K562 (cell line): ENCODE measurements around the gene PLXNB1. TPM values are rescaled to one million over a fixed set of nuclear protein-coding genes. Genes with fewer than 3 reads are reported as not detected.

ENCODE experiments used
- ARID3A ChIP-seq: IDR thresholded peaks from 2 replicates; pipeline ENCODE4 v1.6.1; 2012; ENCODE audit warnings: low read depth, low read length, improper control_type of control experiment, borderline replicate concordance
- CBX3 ChIP-seq, 2 experiments: IDR thresholded peaks; 1 replicate in 1 of 2; 2 replicates in 1 of 2; pipeline ENCODE4 v1.6.1; 2012; ENCODE audit warnings: inconsistent platforms in 2 of 2, low read length in 2 of 2, borderline replicate concordance in 1 of 2, control low read depth in 1 of 2
- CEBPG ChIP-seq, 3 experiments: fragments of 200-800 bp in 1 of 3; sonication (Bioruptor generic) in 1 of 3; sonication (generic) in 1 of 3; formaldehyde crosslinking in 1 of 3; IDR thresholded peaks in 2 of 3; conservative IDR thresholded peaks in 1 of 3; 2 replicates each; pipeline versions ENCODE4 v1.6.1 to v1.8.0; 2016 to 2022; ENCODE audit warnings: missing compliant biosample characterization in 2 of 3, missing genetic modification characterization in 2 of 3, mild to moderate bottlenecking in 1 of 3, missing genetic modification reagents in 1 of 3
- CTBP1 ChIP-seq: fragments of 450-650 bp; IDR thresholded peaks from 2 replicates; pipeline ENCODE4 v1.6.1; 2016; ENCODE audit warnings: borderline replicate concordance
- CTCF ChIP-seq, 3 experiments: IDR thresholded peaks in 2 of 3; conservative IDR thresholded peaks in 1 of 3; 2 replicates each; pipeline ENCODE4 v1.5.1; 2011 to 2012; ENCODE audit warnings: low read length in 3 of 3, mild to moderate bottlenecking in 3 of 3, control low read depth in 2 of 3, improper control_type of control experiment in 1 of 3, inconsistent platforms in 1 of 3, low read depth in 1 of 3, mixed read lengths in 1 of 3, moderate library complexity in 1 of 3; ENCODE audit not compliant: insufficient read depth in 2 of 3
- REST ChIP-seq, 2 experiments: fragments of 450-650 bp; formaldehyde crosslinking in 1 of 2; IDR thresholded peaks; 2 replicates each; pipeline versions ENCODE4 v1.4.0 to v1.6.1; 2014 to 2020; ENCODE audit warnings: mild to moderate bottlenecking in 2 of 2, borderline replicate concordance in 1 of 2, low read depth in 1 of 2
- TAF15 ChIP-seq: fragments of 200-400 bp; formaldehyde crosslinking; IDR thresholded peaks from 2 replicates; pipeline ENCODE4 v1.6.1; 2017; ENCODE audit warnings: mild to moderate bottlenecking, low read depth, low read length, moderate library complexity
- TEAD4 ChIP-seq, 2 experiments: sonication (generic) in 1 of 2; formaldehyde crosslinking in 1 of 2; IDR thresholded peaks; 2 replicates each; pipeline versions ENCODE4 v1.6.1 to v1.8.0; 2012 to 2022; ENCODE audit warnings: borderline replicate concordance in 1 of 2, inconsistent platforms in 1 of 2, low read length in 1 of 2, mild to moderate bottlenecking in 1 of 2, missing genetic modification reagents in 1 of 2
- ZNF384 ChIP-seq: IDR thresholded peaks from 2 replicates; pipeline ENCODE4 v1.6.1; 2012; ENCODE audit warnings: low read depth, low read length, improper control_type of control experiment
- ZNF436 ChIP-seq: fragments of 250-450, 450-650 bp; sonication (Bioruptor Pico); formaldehyde crosslinking; IDR thresholded peaks from 2 replicates; pipeline ENCODE4 v1.7.0; 2020; ENCODE audit warnings: mild to moderate bottlenecking
- polyA plus RNA-seq, 8 experiments: library from polyadenylated mRNA; depleted of rRNA in 4 of 8; stranded (reverse) in 5 of 8; unstranded in 3 of 8; fragments of >200 nt; fragmentation: Nextera tagmentation in 2 of 8; fragmentation: Illumina TruSeq in 1 of 8; extraction: Ambion mirVana in 2 of 8; extraction: Trizol in 1 of 8; gene quantifications; 2 replicates each; pipeline versions ENCODE4 v1.2.1 to v1.2.3, GENCODE V29; 2011 to 2014; ENCODE audit warnings: inconsistent platforms in 1 of 8, missing spikeins in 1 of 8
- total RNA-seq, 7 experiments: library from RNA; depleted of rRNA in 6 of 7; stranded (reverse); fragments of >200 nt in 6 of 7; fragmentation: Illumina TruSeq in 2 of 7; extraction: Trizol in 2 of 7; gene quantifications; 2 replicates each; pipeline versions ENCODE4 v1.2.1 to v1.2.3, GENCODE V29; 2011 to 2021; ENCODE audit warnings: low replicate concordance in 1 of 7

PLXNB1 gene
- total and polyA plus RNA-seq, 9 of the 15 experiments (the other 6 are each of a cell fraction or from before 2014, with no cell fraction given) = 0.17 to 17.4 (median 6.0) TPM

GRCh38 chr3:48435774-48436476 is 6.0 kb upstream of the PLXNB1 start (continued):
- TF ChIP-seq CTCF (IDR thresholded peaks at IDR 0.05 in 2 of 3, conservative IDR thresholded peaks at IDR 0.05 in 1 of 3; ENCODE audit: insufficient read depth in 2 of 3, low read depth in 1 of 3, low read length in 3 of 3) = peak; percentile 99 to 100 (median 100)
- TF ChIP-seq CTBP1 = peak; percentile 45; the same call in 1 of the 2 replicates
- TF ChIP-seq TAF15 = no peak
- no peak for TF ChIP-seq CEBPG (CRISPR knock-in tag; IDR thresholded peaks at IDR 0.05)
- TF ChIP-seq CEBPG (tag; conservative IDR thresholded peaks at IDR 0.05 in 1 of 2, IDR thresholded peaks at IDR 0.05 in 1 of 2) = peak in 1 of 2 experiments; percentile 18; a peak in 1 of 4 replicates
- TF ChIP-seq ZNF436 (CRISPR knock-in tag) = no peak
- TF ChIP-seq ZNF384 = 0 out of 2 replicates have a peak, but pooled peaks have one; percentile 16
- 0 out of 3 replicates have a peak, but pooled peaks of 1 of the 2 experiments have one; percentile 13 for TF ChIP-seq CBX3 (IDR thresholded peaks at IDR 0.05; ENCODE audit: borderline replicate concordance in 1 of 2, low read length in 2 of 2)
- TF ChIP-seq REST (IDR thresholded peaks at IDR 0.05; ENCODE audit: borderline replicate concordance) = peak; percentile 92
- no peak for TF ChIP-seq REST (CRISPR knock-in tag; IDR thresholded peaks at IDR 0.05; ENCODE audit: low read depth)
- TF ChIP-seq ARID3A = no peak
- TF ChIP-seq TEAD4 (IDR thresholded peaks at IDR 0.05; ENCODE audit: low read length) = 0 out of 2 replicates have a peak, but pooled peaks have one; percentile 22
- TF ChIP-seq TEAD4 (CRISPR knock-in tag; IDR thresholded peaks at IDR 0.05; ENCODE audit: borderline replicate concordance) = no peak
